ENCODE results near the gene RAB7B. TPM values are rescaled to one million over a fixed set of nuclear protein-coding genes. Genes with fewer than 3 reads are reported as not detected.

The RAB7B gene
- total RNA-seq, 2 donors from 2014 or later, result 4.8 to 5.1 TPM

- DNase-seq (ENCODE audit: low spot score), result no peak
- Histone ChIP-seq H3K36me3 (no peaks in the 10 kb centered on the region), H3K9me3 (no peaks in the 10 kb centered on the region), H3K27me3 (no peaks in the 10 kb centered on the region), H3K4me3 (no peak overlapping the region), H3K27ac (no peak overlapping the region), H3K4me1 (peaks cover 0 to 22% of the 10 kb centered on the region in 2 donors)
- no peak for TF ChIP-seq CTCF (IDR thresholded peaks at IDR 0.05)
Measured at GRCh38 chr1:205963352-205964155, 39.6 kb downstream of the RAB7B start.

- no peak for DNase-seq (ENCODE audit: low spot score)
- H3K27ac ChIP-seq, result no peak overlapping the region
- H3K27me3 ChIP-seq, result no peaks in the 10 kb centered on the region
Measured at GRCh38 chr1:205962821-205963221, 40.4 kb downstream of the RAB7B start.

GRCh38 chr1:205961991-205962820 is 41.0 kb downstream of the RAB7B start:
- no peak for DNase-seq (ENCODE audit: low spot score)
- H3K27ac ChIP-seq, result no peak overlapping the region
- TF ChIP-seq CTCF (IDR thresholded peaks at IDR 0.05), result no peak

More at GRCh38 chr1:205962821-205963221, 40.4 kb downstream of the RAB7B start:
- Histone ChIP-seq H3K4me1 (peaks cover 0 to 22% of the 10 kb centered on the region in 2 donors), H3K9me3 (no peaks in the 10 kb centered on the region), H3K4me3 (no peak overlapping the region), H3K36me3 (no peaks in the 10 kb centered on the region)
- TF ChIP-seq CTCF (IDR thresholded peaks at IDR 0.05), result no peak

GRCh38 chr1:205961405-205961804 is 41.8 kb downstream of the RAB7B start:
- Histone ChIP-seq H3K27me3 (no peaks in the 10 kb centered on the region), H3K4me1 (peaks cover 0 to 22% of the 10 kb centered on the region in 2 donors), H3K9me3 (no peaks in the 10 kb centered on the region), H3K27ac (no peak overlapping the region), H3K4me3 (no peak overlapping the region), H3K36me3 (no peaks in the 10 kb centered on the region)
- no peak for DNase-seq (ENCODE audit: low spot score)
- TF ChIP-seq CTCF (IDR thresholded peaks at IDR 0.05), result no peak

More at GRCh38 chr1:205961991-205962820, 41.0 kb downstream of the RAB7B start:
- H3K27me3 ChIP-seq, result no peaks in the 10 kb centered on the region
- no peaks in the 10 kb centered on the region for H3K9me3 ChIP-seq
- peaks cover 0 to 22% of the 10 kb centered on the region in 2 donors for H3K4me1 ChIP-seq
- H3K4me3 ChIP-seq, result no peak overlapping the region
- H3K36me3 ChIP-seq, result no peaks in the 10 kb centered on the region

GRCh38 chr1:205959789-205960188 is 43.4 kb downstream of the RAB7B start:
- TF ChIP-seq CTCF (IDR thresholded peaks at IDR 0.05), result no peak
- Histone ChIP-seq H3K4me1 (peaks cover 0 to 22% of the 10 kb centered on the region in 2 donors), H3K4me3 (no peak overlapping the region), H3K27me3 (no peaks in the 10 kb centered on the region), H3K36me3 (no peaks in the 10 kb centered on the region), H3K9me3 (no peaks in the 10 kb centered on the region), H3K27ac (no peak overlapping the region)
- DNase-seq (ENCODE audit: low spot score), result no peak

All from right atrium auricular region (tissue), 2 donors.